ENCODE results near the gene WWOX. TPM values are rescaled to one million over a fixed set of nuclear protein-coding genes. Genes with fewer than 3 reads are reported as not detected.

The WWOX gene
- polyA plus RNA-seq, 1 donor (not counting 4 experiments of a cell fraction or from before 2014, with no cell fraction given): 5.1 TPM

DNA sequence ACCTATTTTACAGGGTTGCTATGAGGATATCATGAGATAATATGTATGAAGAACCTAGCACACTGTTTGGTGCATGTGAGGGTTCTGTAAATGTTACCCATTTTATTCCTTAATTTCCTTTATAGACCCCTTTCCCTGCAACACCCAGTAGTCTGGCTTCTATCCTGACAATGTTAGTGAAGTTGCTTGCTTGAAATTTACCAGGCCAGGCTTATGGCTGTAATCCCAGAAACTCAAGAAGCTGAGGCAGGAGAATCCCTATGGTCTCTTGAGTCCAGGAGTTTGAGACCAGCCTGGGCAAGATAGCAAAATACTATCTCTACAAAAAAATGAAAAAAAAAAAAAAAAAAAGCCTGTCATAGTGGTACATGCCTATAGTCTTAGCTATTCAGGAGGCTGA lies 779.1 kb downstream of the WWOX start:
- dilution Hi-C loops (cut with MboI; ENCODE audit: extremely low pct_ligation_motif_present, low sequenced_read_pairs): no loop called here
- Histone ChIP-seq H3K36me3 (ENCODE audit: control insufficient read depth in 2 of 2, extremely low read depth in 1 of 2, insufficient read depth in 2 of 2, low read length in 2 of 2) (no peaks in the 10 kb centered on the region), H3K4me2 (ENCODE audit: control insufficient read depth, extremely low read depth, insufficient read depth, low read depth, low read length) (no peak overlapping the region), H3K9ac (ENCODE audit: control insufficient read depth, extremely low read depth, insufficient read depth, low read length) (no peak overlapping the region), H3K9me3 (ENCODE audit: control insufficient read depth, low read depth, low read length) (no peaks in the 10 kb centered on the region), H3K27ac (ENCODE audit: control insufficient read depth, insufficient read depth, low read length) (no peak overlapping the region), H3K9me1 (ENCODE audit: control insufficient read depth, extremely low read depth, insufficient read depth, low read length) (no peaks in the 10 kb centered on the region), H3K4me1 (ENCODE audit: control insufficient read depth, extremely low read depth, insufficient read depth, low read length) (no peaks in the 10 kb centered on the region), H3K79me2 (ENCODE audit: control insufficient read depth, insufficient read depth, low read length) (no peaks in the 10 kb centered on the region), H3K27me3 (ENCODE audit: control insufficient read depth, extremely low read depth, insufficient read depth, low read length) (no peaks in the 10 kb centered on the region), H4K20me1 (ENCODE audit: control insufficient read depth, extremely low read depth, insufficient read depth, low read length) (no peaks in the 10 kb centered on the region), H2AFZ (ENCODE audit: control insufficient read depth, low read length) (no peak overlapping the region), H3K4me3 (ENCODE audit: control insufficient read depth in 2 of 3, extremely low read depth in 1 of 3, insufficient read depth in 2 of 3, low read depth in 1 of 3, low read length in 3 of 3) (no peak overlapping the region)
- FAIRE-seq (no peak), DNase-seq (ENCODE audit: low read depth, low spot score) (no peak)
- TF ChIP-seq, protein P1, sequence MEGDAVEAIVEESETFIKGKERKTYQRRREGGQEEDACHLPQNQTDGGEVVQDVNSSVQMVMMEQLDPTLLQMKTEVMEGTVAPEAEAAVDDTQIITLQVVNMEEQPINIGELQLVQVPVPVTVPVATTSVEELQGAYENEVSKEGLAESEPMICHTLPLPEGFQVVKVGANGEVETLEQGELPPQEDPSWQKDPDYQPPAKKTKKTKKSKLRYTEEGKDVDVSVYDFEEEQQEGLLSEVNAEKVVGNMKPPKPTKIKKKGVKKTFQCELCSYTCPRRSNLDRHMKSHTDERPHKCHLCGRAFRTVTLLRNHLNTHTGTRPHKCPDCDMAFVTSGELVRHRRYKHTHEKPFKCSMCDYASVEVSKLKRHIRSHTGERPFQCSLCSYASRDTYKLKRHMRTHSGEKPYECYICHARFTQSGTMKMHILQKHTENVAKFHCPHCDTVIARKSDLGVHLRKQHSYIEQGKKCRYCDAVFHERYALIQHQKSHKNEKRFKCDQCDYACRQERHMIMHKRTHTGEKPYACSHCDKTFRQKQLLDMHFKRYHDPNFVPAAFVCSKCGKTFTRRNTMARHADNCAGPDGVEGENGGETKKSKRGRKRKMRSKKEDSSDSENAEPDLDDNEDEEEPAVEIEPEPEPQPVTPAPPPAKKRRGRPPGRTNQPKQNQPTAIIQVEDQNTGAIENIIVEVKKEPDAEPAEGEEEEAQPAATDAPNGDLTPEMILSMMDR (optimal IDR thresholded peaks at IDR 0.05 in 1 of 3, IDR thresholded peaks at IDR 0.05 in 1 of 3, conservative IDR thresholded peaks at IDR 0.05 in 1 of 3; ENCODE audit: extremely low read depth in 1 of 3, insufficient read depth in 2 of 3, low read length in 3 of 3): no peak
- TF ChIP-seq EZH2 (IDR thresholded peaks at IDR 0.05; ENCODE audit: low read length): no peak

DNA sequence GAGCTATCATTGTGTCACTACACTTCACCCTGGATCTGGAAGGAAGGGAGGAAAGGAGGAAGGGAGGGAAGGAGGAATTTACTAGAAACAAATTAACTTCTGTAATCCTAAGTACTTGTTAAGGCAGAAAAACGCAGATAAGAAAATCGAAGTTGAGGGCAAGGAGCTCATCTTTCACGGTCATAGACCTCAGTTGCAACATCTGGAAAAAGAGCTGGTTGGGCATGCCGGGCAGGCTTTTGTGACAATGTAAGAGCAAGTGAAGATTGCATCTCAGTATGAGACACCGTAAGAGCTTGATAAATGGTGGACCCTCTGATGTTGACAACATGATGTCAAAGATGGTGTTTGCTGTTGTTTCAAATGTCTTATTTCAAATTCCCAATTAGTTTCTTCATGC lies 779.6 kb downstream of the WWOX start:
- DNase-seq (ENCODE audit: low read depth, low spot score): no peak
- Histone ChIP-seq H3K27me3 (ENCODE audit: control insufficient read depth, extremely low read depth, insufficient read depth, low read length) (no peaks in the 10 kb centered on the region), H3K9me1 (ENCODE audit: control insufficient read depth, extremely low read depth, insufficient read depth, low read length) (no peaks in the 10 kb centered on the region), H4K20me1 (ENCODE audit: control insufficient read depth, extremely low read depth, insufficient read depth, low read length) (no peaks in the 10 kb centered on the region), H3K27ac (ENCODE audit: control insufficient read depth, insufficient read depth, low read length) (no peak overlapping the region), H3K79me2 (ENCODE audit: control insufficient read depth, insufficient read depth, low read length) (no peaks in the 10 kb centered on the region), H3K4me1 (ENCODE audit: control insufficient read depth, extremely low read depth, insufficient read depth, low read length) (no peaks in the 10 kb centered on the region), H3K4me2 (ENCODE audit: control insufficient read depth, extremely low read depth, insufficient read depth, low read depth, low read length) (no peak overlapping the region), H2AFZ (ENCODE audit: control insufficient read depth, low read length) (no peak overlapping the region), H3K9me3 (ENCODE audit: control insufficient read depth, low read depth, low read length) (no peaks in the 10 kb centered on the region), H3K9ac (ENCODE audit: control insufficient read depth, extremely low read depth, insufficient read depth, low read length) (no peak overlapping the region), H3K4me3 (ENCODE audit: control insufficient read depth in 2 of 3, extremely low read depth in 1 of 3, insufficient read depth in 2 of 3, low read depth in 1 of 3, low read length in 3 of 3) (no peak overlapping the region), H3K36me3 (ENCODE audit: control insufficient read depth in 2 of 2, extremely low read depth in 1 of 2, insufficient read depth in 2 of 2, low read length in 2 of 2) (no peaks in the 10 kb centered on the region)
- no peak for FAIRE-seq
- TF ChIP-seq EZH2 (IDR thresholded peaks at IDR 0.05; ENCODE audit: low read length): no peak
- TF ChIP-seq, protein P1 (optimal IDR thresholded peaks at IDR 0.05 in 1 of 3, IDR thresholded peaks at IDR 0.05 in 1 of 3, conservative IDR thresholded peaks at IDR 0.05 in 1 of 3; ENCODE audit: extremely low read depth in 1 of 3, insufficient read depth in 2 of 3, low read length in 3 of 3): no peak
- dilution Hi-C loops (cut with MboI; ENCODE audit: extremely low pct_ligation_motif_present, low sequenced_read_pairs): no loop called here

Data from keratinocyte (primary cell).